MCF 10A (cell line): ENCODE measurements around the gene TIPARP. TPM values are rescaled to one million over a fixed set of nuclear protein-coding genes. Genes with fewer than 3 reads are reported as not detected.

Source experiments
- BruUV-seq: library from RNA; stranded (reverse); fragments of 400-500 nt; replicated peaks from 2 replicates; lab custom pipeline; 2021; lab: Mats Ljungman, UMichigan
- CTCF ChIA-PET: fragments of 300-600 bp; sonication (Branson Sonifier 250); formaldehyde crosslinking; extraction: SDS; loops from one replicate; lab custom pipeline; 2021; ENCODE audit warnings: antibody characterized with exemption, inconsistent platforms; lab: Yijun Ruan, JAX
- POLR2A ChIA-PET: fragments of 300-600, 350-650 bp; sonication (Branson Sonifier 250); formaldehyde crosslinking; extraction: SDS; loops from one replicate; lab custom pipeline; 2020; ENCODE audit warnings: antibody characterized with exemption, inconsistent platforms; lab: Yijun Ruan, JAX
- DNase-seq: peaks from one replicate; pipeline ENCODE4 v3.0.0-alpha.2; 2018; ENCODE audit not compliant: unreplicated experiment
- H3K27ac Mint-ChIP-seq: one replicate; pipeline ENCODE4 v1.8.0; 2022; ENCODE audit warnings: mild to moderate bottlenecking, low read depth, mixed read lengths; ENCODE audit not compliant: unreplicated experiment
- H3K27me3 Mint-ChIP-seq: one replicate; pipeline ENCODE4 v1.8.0; 2022; ENCODE audit warnings: mixed read lengths; ENCODE audit not compliant: insufficient read depth, unreplicated experiment
- H3K36me3 Mint-ChIP-seq: one replicate; pipeline ENCODE4 v1.8.0; 2022; ENCODE audit warnings: mild to moderate bottlenecking, moderate library complexity, mixed read lengths; ENCODE audit not compliant: insufficient read depth, unreplicated experiment
- H3K4me1 Mint-ChIP-seq: one replicate; pipeline ENCODE4 v1.8.0; 2022; ENCODE audit warnings: mixed read lengths; ENCODE audit not compliant: insufficient read depth, unreplicated experiment
- H3K4me3 Mint-ChIP-seq: one replicate; pipeline ENCODE4 v1.8.0; 2022; ENCODE audit warnings: mild to moderate bottlenecking, moderate library complexity, mixed read lengths; ENCODE audit not compliant: unreplicated experiment
- H3K9me3 Mint-ChIP-seq: one replicate; pipeline ENCODE4 v1.8.0; 2022; ENCODE audit warnings: mixed read lengths; ENCODE audit not compliant: unreplicated experiment
- intact Hi-C: fragments of 100-400 bp; cut with micrococcal nuclease; formaldehyde crosslinking; loops from 2 replicates; pipeline ENCODE4 v1.14.1; 2022
- total RNA-seq: library from RNA; stranded (reverse); gene quantifications from 2 replicates; pipeline ENCODE4 v1.2.3, GENCODE V29; 2022
- TF ChIP-seq, protein P1 (sequence below): fragments of 200-600 bp; IDR thresholded peaks from one replicate; pipeline ENCODE4 v1.8.0; 2022; ENCODE audit warnings: antibody characterized with exemption, mild to moderate bottlenecking; ENCODE audit not compliant: unreplicated experiment

TIPARP gene
- total RNA-seq, 1 experiment from 2014 or later, result 50.0 TPM

DNA sequence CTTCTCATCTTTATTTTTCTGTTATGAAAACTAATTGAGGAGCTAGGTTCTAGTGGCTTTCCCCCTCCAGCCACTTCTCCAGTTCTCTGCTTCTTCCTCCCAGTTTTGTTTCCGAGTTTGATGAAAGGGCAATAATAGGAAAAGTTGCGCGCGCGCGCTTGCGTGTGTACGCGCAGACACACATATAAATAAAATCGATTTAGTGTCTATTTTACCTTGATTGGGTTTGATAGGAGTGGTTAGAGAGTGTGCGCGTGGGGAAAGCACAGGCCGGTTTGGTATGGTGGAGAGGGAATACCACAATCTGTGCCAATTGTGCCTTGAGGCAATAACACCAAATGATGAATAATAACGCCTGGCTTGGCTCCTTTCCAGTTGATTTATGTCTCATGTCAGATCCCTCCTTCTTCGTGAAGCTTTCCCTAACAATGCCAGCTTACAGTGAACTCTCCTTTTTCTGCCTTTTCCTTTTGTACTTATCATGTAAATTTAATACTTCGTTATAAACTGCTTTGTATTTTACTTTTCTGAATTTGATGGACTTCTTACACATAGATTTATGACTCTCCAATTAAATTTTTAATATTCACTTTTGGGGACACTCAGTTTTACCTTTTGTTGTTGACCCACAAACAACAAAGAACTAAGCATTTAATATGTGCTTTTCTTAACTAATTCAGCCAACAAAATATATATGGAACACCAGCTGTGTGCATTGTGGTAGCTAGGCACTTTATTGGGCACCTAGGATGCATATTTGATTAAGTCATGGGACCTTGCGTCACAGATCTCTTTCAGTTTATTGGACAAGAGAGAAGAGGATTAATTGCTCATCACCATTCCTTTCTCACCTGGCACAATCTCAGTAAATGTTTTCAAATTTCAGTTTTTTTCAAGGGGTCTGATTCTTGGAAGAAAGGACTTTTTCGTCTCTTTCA, 1.7 kb downstream of the TIPARP start:
- intact Hi-C loops, result loop anchor here (1.0 to 5.0 kb wide), 3 partner anchors 141 to 525 kb away; no protein-coding TSS in a partner anchor
- Mint-ChIP-seq H3K27ac (peak overlapping the region; percentile 89), H3K9me3 (no peaks in the 10 kb centered on the region), H3K4me3 (peak overlapping the region; percentile 79), H3K4me1 (peaks cover 34% of the 10 kb centered on the region), H3K36me3 (peaks cover 60% of the 10 kb centered on the region), H3K27me3 (no peaks in the 10 kb centered on the region)
- ChIA-PET CTCF (interaction anchor here (0.6 to 12.5 kb wide), 13 partner anchors 10 to 947 kb away, joined by 3 to 184 read pairs (median 4); partner anchors contain the start of gene SSR3), POLR2A (interaction anchor here (0.5 to 11.7 kb wide), 44 partner anchors 11 to 762 kb away, joined by 3 to 157 read pairs (median 5); partner anchors contain the start of genes CCNL1, LEKR1 and SSR3)
- DNase-seq, result peak; percentile 98
- BruUV-seq, result TSS peak; percentile 69
- TF ChIP-seq, protein P1, sequence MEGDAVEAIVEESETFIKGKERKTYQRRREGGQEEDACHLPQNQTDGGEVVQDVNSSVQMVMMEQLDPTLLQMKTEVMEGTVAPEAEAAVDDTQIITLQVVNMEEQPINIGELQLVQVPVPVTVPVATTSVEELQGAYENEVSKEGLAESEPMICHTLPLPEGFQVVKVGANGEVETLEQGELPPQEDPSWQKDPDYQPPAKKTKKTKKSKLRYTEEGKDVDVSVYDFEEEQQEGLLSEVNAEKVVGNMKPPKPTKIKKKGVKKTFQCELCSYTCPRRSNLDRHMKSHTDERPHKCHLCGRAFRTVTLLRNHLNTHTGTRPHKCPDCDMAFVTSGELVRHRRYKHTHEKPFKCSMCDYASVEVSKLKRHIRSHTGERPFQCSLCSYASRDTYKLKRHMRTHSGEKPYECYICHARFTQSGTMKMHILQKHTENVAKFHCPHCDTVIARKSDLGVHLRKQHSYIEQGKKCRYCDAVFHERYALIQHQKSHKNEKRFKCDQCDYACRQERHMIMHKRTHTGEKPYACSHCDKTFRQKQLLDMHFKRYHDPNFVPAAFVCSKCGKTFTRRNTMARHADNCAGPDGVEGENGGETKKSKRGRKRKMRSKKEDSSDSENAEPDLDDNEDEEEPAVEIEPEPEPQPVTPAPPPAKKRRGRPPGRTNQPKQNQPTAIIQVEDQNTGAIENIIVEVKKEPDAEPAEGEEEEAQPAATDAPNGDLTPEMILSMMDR, result no peak

DNA sequence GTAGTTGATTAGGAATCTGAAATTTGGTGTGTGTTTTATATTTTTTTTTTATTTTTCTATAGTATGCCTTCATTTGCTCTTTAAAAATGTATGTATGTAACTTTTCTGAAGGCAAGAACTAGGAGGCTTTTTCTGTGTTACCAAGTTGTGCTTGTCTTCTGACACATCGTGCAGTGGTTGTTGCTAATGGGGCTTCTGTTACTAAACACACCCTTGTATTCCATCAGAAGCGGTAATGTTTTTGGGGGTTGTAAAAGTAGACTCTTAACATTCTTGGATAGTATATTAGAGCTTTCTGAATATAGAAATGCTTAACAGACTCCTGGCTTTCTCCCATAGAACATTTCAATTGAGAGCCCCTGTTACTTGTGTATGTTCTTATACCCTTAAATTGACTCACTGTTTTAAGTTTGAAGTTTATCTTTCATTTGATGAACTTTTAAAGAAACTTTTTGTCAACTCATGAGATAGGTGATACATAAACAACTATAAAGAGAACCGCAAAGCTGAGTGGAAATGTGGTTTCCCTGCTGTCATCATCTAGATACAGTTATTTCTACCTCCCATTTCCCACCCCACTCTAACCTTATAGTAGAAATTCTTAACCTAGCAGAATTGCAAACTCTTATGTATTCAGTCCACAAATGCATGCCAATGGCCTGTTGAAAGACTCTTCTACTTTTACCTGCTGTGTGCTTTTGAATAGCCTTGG, 2.5 kb downstream of the TIPARP start:
- Mint-ChIP-seq H3K36me3 (peaks cover 68% of the 10 kb centered on the region), H3K27ac (peak overlapping the region; percentile 89), H3K4me3 (peak overlapping the region; percentile 79), H3K9me3 (no peaks in the 10 kb centered on the region), H3K4me1 (peaks cover 40% of the 10 kb centered on the region), H3K27me3 (no peaks in the 10 kb centered on the region)
- TF ChIP-seq, protein P1, result no peak
- ChIA-PET CTCF (interaction anchor here (0.7 to 12.5 kb wide), 4 partner anchors 143 to 948 kb away, joined by 3 to 184 read pairs (median 13); no protein-coding TSS in a partner anchor), POLR2A (interaction anchor here (0.8 to 11.7 kb wide), 30 partner anchors 10 to 498 kb away, joined by 3 to 157 read pairs (median 11); partner anchors contain the start of genes CCNL1, LEKR1 and SSR3)
- intact Hi-C loops, result loop anchor here (1.0 to 5.0 kb wide), 2 partner anchors 140 to 190 kb away; no protein-coding TSS in a partner anchor
- BruUV-seq, result no TSS peak
- no peak for DNase-seq

DNA sequence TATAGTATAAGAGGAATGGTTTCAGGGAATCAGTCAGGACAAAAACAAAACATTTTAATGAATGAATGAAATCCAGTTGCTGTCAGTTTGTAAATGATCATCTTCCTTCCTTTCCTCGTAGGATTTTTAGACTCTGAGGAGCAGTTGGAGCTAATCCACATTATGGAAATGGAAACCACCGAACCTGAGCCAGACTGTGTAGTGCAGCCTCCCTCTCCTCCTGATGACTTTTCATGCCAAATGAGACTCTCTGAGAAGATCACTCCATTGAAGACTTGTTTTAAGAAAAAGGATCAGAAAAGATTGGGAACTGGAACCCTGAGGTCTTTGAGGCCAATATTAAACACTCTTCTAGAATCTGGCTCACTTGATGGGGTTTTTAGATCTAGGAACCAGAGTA, 3.1 kb downstream of the TIPARP start:
- ChIA-PET POLR2A (interaction anchor here (0.6 to 11.7 kb wide), 22 partner anchors 10 to 498 kb away, joined by 3 to 157 read pairs (median 15); partner anchors contain the start of genes CCNL1 and SSR3), CTCF (interaction anchor here (0.6 to 12.5 kb wide), 5 partner anchors 143 to 633 kb away, joined by 3 to 184 read pairs (median 5); no protein-coding TSS in a partner anchor)
- Mint-ChIP-seq H3K36me3 (peaks cover 74% of the 10 kb centered on the region), H3K27ac (peak overlapping the region; percentile 89), H3K4me1 (peaks cover 46% of the 10 kb centered on the region), H3K27me3 (no peaks in the 10 kb centered on the region), H3K4me3 (peak overlapping the region; percentile 79), H3K9me3 (no peaks in the 10 kb centered on the region)
- no peak for DNase-seq
- no TSS peak for BruUV-seq
- TF ChIP-seq, protein P1, result no peak
- intact Hi-C loops, result loop anchor here (5.0 kb wide), 1 partner anchor 190 kb away; no protein-coding TSS in a partner anchor
